NCI-H2171 (cell line): ENCODE results near the gene PDP2.

Experiments used
- DNase-seq: peaks from one replicate; lab custom pipeline; 2025; lab: John Stamatoyannopoulos, UW

PDP2 gene

GRCh38 chr16:66880288-66881013 is at the start of gene PDP2:
Gene PDP2 (plus strand): TSS chr16:66880515. CDS start chr16:66884285, 3,770 bp downstream.
- DNase-seq = peak; percentile 92

- DNase-seq = no peak
These were observed 48.1 kb upstream of the PDP2 start for GRCh38 chr16:66832190-66832589.

GRCh38 chr16:66832661-66833305 is 47.5 kb upstream of the PDP2 start:
- DNase-seq = no peak

GRCh38 chr16:66834746-66835145 is 45.6 kb upstream of the PDP2 start:
- DNase-seq = no peak

GRCh38 chr16:66840883-66841282 is 39.4 kb upstream of the PDP2 start:
- no peak for DNase-seq

GRCh38 chr16:66841366-66841765 is 38.9 kb upstream of the PDP2 start:
- DNase-seq = no peak

- DNase-seq = no peak
These were observed 37.5 kb upstream of the PDP2 start for GRCh38 chr16:66842765-66843164.

- no peak for DNase-seq
These were observed 37.1 kb upstream of the PDP2 start for GRCh38 chr16:66843191-66843590.

GRCh38 chr16:66844009-66844341 is 36.3 kb upstream of the PDP2 start:
- no peak for DNase-seq

GRCh38 chr16:66844342-66845079 is 35.8 kb upstream of the PDP2 start, which contains the start of gene CA7:
Gene CA7 (plus strand): TSS chr16:66844414. CDS start chr16:66844488, 74 bp downstream.
- DNase-seq = no peak

GRCh38 chr16:66845080-66845410 is 35.3 kb upstream of the PDP2 start:
- no peak for DNase-seq

- peak; percentile 97 for DNase-seq
These were observed 34.5 kb upstream of the PDP2 start for GRCh38 chr16:66845791-66846221.

GRCh38 chr16:66846266-66846665 is 34.0 kb upstream of the PDP2 start:
- no peak for DNase-seq

- no peak for DNase-seq
These were observed 33.5 kb upstream of the PDP2 start for GRCh38 chr16:66846831-66847230.

- DNase-seq = no peak
These were observed 32.7 kb upstream of the PDP2 start for GRCh38 chr16:66847533-66848067.

GRCh38 chr16:66848172-66848571 is 32.1 kb upstream of the PDP2 start:
- DNase-seq = no peak

GRCh38 chr16:66849021-66849420 is 31.3 kb upstream of the PDP2 start:
- no peak for DNase-seq

GRCh38 chr16:66849549-66849948 is 30.8 kb upstream of the PDP2 start:
- no peak for DNase-seq

GRCh38 chr16:66850115-66850815 is 30.1 kb upstream of the PDP2 start:
- DNase-seq = no peak

GRCh38 chr16:66851166-66851964 is 28.9 kb upstream of the PDP2 start:
- DNase-seq = no peak
